Right cardiac atrium (tissue), 5 donors: Measurements from ENCODE around the gene THBS1. TPM values are rescaled to one million over a fixed set of nuclear protein-coding genes. Genes with fewer than 3 reads are reported as not detected.

Experiments
- ATAC-seq, 2 donors: fragments of 200-7000 bp; cut with Tn5 transposase; one replicate each; pipeline versions ENCODE4 v1.8.0 to v1.9.1; 2020; ENCODE audit warnings: moderate library complexity in 2 of 2, mild to moderate bottlenecking in 1 of 2
- DNase-seq, 3 donors: peaks; one replicate each; pipeline ENCODE4 v3.0.0-alpha.2; 2020
- H3K27ac ChIP-seq: one replicate; pipeline ENCODE4 v1.5.1; 2013; ENCODE audit warnings: mild to moderate bottlenecking, low read length, control low read depth, moderate library complexity
- H3K27me3 ChIP-seq: one replicate; pipeline ENCODE4 v1.6.1; 2013; ENCODE audit not compliant: control insufficient read depth, insufficient read depth
- H3K4me1 ChIP-seq: one replicate; pipeline ENCODE4 v1.6.1; 2013; ENCODE audit warnings: low read length; ENCODE audit not compliant: control insufficient read depth, insufficient read depth
- H3K4me3 ChIP-seq: one replicate; pipeline ENCODE4 v1.5.1; 2013; ENCODE audit warnings: low read length, control low read depth
- H3K9me3 ChIP-seq: one replicate; pipeline ENCODE4 v1.6.1; 2013; ENCODE audit warnings: low read length; ENCODE audit not compliant: control insufficient read depth
- WGBS: extraction: QIAGEN DNeasy Blood & Tissue Kit; methylation state at CpG from one replicate; pipeline ENCODE4 v1.1.7; 2013; 5-methylcytosine and 5-hydroxymethylcytosine counted together
- intact Hi-C, 4 donors: fragments of 100-400 bp; cut with DNase I; formaldehyde crosslinking; loops; one replicate each; pipeline versions ENCODE4 v1.11.0 to v1.14.0; 2022 to 2023
- polyA plus RNA-seq: library from polyadenylated mRNA; stranded (reverse); fragments of 200-250 nt; gene quantifications from one replicate; pipeline ENCODE4 v1.2.3, GENCODE V29; 2013
- total RNA-seq, 4 donors: library from RNA; stranded (reverse); fragmentation: NEBNext Ultra II Directional; extraction: Animal tissue kit (Norgen Biotek cat#: 25700); gene quantifications; one replicate each; pipeline ENCODE4 v1.2.1, GENCODE V29; 2021
- donor health status: healthy with polysubstance abuse.
- donor health status: DM: no; HTN: yes; CAD: no.
- donor health status: DM: no; HTN: no; CAD: no.
- donor health status: DM: no; HTN: yes; CAD: no; lungs with severe emphysema.
- donor health status: DM: yes; HTN: yes; CAD: no.

The THBS1 gene
- total and polyA plus RNA-seq, 5 donors = 31.3 to 462 (median 38.8) TPM

GRCh38 chr15:39608185-39609139 is 27.6 kb downstream of the THBS1 start:
- Histone ChIP-seq H3K9me3 (no peaks in the 10 kb centered on the region), H3K4me3 (no peak overlapping the region), H3K4me1 (no peaks in the 10 kb centered on the region), H3K27me3 (no peaks in the 10 kb centered on the region), H3K27ac (no peak overlapping the region)
- ATAC-seq (no peak), DNase-seq (no peak)
- 94% methylated on average over 2 of the region's 2 CpGs for WGBS
- intact Hi-C loops = loop anchor here in 1 of 4 donors (10.0 kb wide), 1 partner anchor 156 kb away; no protein-coding TSS in a partner anchor

DNA sequence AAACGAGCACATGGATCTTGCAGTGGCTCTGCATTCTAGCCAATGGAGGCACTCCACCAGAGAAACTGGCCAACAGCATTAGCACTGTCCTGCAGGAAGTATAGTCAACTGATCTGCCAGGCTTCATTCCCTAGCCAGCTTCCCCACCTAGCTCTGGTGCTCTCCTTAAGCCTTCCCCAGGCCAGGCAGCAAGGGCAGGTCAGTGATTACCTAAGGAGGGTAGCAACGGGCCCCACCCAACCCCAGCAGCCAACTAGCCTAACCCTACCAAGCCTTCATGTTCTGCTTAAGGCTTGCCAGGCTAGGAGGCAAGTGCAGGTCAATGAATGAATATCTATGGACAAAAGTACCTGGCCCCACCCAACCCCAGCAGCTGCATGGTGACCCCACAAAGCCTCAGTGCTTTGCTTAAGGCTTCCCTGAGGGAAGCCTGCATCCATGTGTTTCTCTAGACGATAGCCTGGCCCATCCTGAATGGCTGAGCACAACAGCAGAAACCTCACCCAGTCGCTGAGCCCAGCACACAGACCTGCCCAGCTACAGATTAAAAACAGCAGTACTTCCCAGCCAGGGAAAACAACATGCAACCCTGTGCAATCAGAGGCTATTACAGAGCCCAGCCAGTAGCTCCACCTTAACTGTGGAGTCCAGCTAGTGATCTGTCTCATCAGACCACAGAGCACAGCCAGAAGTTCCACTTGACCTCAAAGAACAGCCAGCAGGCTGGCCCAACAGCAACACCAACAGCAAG is 28.5 kb downstream of the THBS1 start:
- Histone ChIP-seq H3K9me3 (no peaks in the 10 kb centered on the region), H3K27me3 (no peaks in the 10 kb centered on the region), H3K4me3 (no peak overlapping the region), H3K4me1 (no peaks in the 10 kb centered on the region), H3K27ac (no peak overlapping the region)
- intact Hi-C loops = loop anchor here in 1 of 4 donors (10.0 kb wide), 1 partner anchor 155 kb away; no protein-coding TSS in a partner anchor
- no peak for DNase-seq
- WGBS = 83% methylated on average over 4 of the region's 4 CpGs
- no peak for ATAC-seq

- ATAC-seq = no peak
- intact Hi-C loops = no loop called here
- no peak for DNase-seq
- Histone ChIP-seq H3K4me1 (no peaks in the 10 kb centered on the region), H3K27me3 (no peaks in the 10 kb centered on the region), H3K4me3 (no peak overlapping the region), H3K9me3 (no peaks in the 10 kb centered on the region), H3K27ac (no peak overlapping the region)
Observed at GRCh38 chr15:39610665-39611064, 29.8 kb downstream of the THBS1 start.

DNA sequence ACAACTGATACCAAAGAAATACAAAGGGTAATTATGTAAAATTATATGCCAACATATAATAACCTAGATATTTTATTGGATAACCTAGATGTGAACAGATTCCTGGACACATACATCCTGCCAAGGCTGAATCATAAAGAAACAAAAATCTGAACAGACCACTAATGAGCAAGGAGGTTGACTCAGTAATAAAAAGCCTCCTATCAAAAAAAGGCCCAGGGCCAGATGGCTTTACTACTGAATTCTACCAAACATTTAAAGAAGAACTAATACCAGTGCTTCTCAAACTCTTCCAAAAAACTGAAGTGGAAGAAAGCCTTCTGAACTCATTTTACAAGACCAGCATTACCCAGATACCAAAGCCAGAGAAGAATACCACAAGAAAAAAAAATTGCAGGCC is 32.4 kb downstream of the THBS1 start:
- intact Hi-C loops = no loop called here
- Histone ChIP-seq H3K4me1 (no peaks in the 10 kb centered on the region), H3K27ac (no peak overlapping the region), H3K4me3 (no peak overlapping the region), H3K27me3 (no peaks in the 10 kb centered on the region), H3K9me3 (no peaks in the 10 kb centered on the region)
- DNase-seq = no peak
- no peak for ATAC-seq

- ATAC-seq (no peak), DNase-seq (no peak)
- Histone ChIP-seq H3K4me3 (no peak overlapping the region), H3K27ac (no peak overlapping the region), H3K9me3 (no peaks in the 10 kb centered on the region), H3K27me3 (no peaks in the 10 kb centered on the region), H3K4me1 (peaks cover 2% of the 10 kb centered on the region)
- intact Hi-C loops = no loop called here
- WGBS = 94% methylated on average over 2 of the region's 2 CpGs
Observed at GRCh38 chr15:39613861-39614260, 33.0 kb downstream of the THBS1 start.

DNA sequence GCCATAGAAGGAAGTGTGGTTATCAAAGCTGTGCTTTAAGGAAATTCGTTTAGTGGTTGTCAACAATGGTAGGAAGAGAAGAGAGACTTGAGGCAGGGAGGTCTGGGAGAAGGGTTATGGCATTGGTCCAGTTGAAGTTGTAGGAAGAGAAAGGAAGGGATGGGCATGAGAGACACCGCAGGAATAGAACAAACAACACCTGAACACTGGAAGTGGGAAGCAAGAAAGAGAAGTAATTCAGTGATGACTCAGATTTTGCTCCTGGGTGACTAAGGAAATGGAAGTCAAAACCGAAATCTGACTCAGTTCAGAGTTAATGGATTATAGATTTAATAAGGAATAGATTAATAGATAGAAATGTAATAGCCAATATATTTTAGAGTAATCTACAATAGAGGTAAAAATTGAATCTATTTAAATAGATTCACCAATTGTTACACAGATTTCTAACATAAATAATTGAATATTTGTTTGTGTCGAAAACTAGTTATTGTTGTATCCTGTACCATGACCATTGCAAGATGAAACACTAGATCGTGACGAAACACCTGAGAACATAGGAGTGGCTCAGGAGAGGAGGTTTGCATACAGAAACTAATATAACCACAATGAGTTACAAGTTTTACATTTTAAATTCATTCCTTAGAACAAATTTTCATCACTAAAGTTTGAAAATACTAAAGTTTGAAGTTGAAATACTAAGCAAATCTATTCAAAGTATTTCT is 36.0 kb downstream of the THBS1 start:
- DNase-seq = no peak
- 76% methylated on average over 6 of the region's 6 CpGs for WGBS
- no peak overlapping the region for H3K27ac ChIP-seq
- no peaks in the 10 kb centered on the region for H3K9me3 ChIP-seq
- H3K4me1 ChIP-seq = peaks cover 2% of the 10 kb centered on the region
- intact Hi-C loops = no loop called here
- H3K27me3 ChIP-seq = no peaks in the 10 kb centered on the region
- ATAC-seq = no peak
- no peak overlapping the region for H3K4me3 ChIP-seq

DNA sequence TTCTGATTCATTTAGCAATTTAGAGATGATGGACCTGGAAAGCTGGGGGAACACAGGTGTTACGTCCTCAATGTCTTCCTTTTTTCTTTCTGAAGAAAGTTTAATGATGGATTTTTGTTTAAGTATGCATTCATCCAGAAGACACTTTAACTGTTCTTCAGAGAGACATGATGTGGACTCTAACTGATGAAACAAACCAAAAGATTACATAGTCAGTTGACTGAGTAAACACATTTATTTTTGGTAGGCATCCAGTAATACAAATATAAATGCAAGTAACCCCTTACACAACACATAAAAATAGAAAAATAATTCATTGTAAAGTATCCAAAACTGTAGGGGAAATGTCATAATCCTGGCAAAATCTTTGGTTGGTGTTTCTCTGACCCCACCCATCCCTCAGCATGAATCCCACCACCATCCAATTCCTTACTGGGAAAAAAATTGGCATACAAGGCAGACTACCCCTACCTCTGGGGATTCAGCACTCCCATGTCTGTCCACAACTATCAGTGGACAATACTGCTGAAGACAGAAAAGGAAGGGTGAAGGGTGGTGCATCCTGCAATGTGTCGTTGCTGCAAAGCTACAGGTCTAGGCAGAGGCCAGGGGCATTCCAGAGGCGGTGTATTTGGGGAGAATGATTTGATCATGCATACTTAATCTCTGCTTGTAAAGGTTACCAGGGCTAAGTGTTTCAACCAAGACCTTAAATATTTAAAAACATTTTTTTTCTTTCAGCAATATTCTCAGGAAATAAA is 37.4 kb downstream of the THBS1 start:
- no peak overlapping the region for H3K27ac ChIP-seq
- no peak overlapping the region for H3K4me3 ChIP-seq
- H3K9me3 ChIP-seq = no peaks in the 10 kb centered on the region
- H3K4me1 ChIP-seq = peaks cover 2% of the 10 kb centered on the region
- WGBS = 73% methylated on average over 3 of the region's 3 CpGs
- ATAC-seq = no peak
- intact Hi-C loops = no loop called here
- H3K27me3 ChIP-seq = no peaks in the 10 kb centered on the region
- no peak for DNase-seq

GRCh38 chr15:39621210-39621609 is 40.3 kb downstream of the THBS1 start:
- ATAC-seq (no peak), DNase-seq (no peak)
- H3K27me3 ChIP-seq = no peaks in the 10 kb centered on the region
- intact Hi-C loops = no loop called here
- no peaks in the 10 kb centered on the region for H3K9me3 ChIP-seq
- 78% methylated on average over 1 of the region's 1 CpG for WGBS
- H3K27ac ChIP-seq = no peak overlapping the region
- H3K4me3 ChIP-seq = no peak overlapping the region
- H3K4me1 ChIP-seq = peaks cover 13% of the 10 kb centered on the region

DNA sequence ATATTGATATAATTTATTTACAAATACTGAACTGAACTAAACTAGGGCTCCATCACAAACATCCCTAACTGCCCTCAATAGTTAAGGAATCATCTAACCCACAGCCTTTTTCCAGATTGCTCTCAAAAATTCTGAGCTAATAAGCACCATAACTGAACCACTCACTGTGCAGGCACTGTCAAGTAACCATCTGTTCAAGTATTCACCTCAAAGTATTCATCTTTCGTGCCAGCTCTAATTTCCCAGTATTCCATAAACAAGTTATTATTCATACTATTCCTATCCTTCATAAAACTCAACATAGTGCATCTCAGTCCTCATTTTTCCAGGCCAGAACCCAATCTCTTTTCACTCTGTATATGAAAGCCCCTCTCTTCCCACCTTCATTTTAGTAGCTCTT is 41.1 kb downstream of the THBS1 start:
- Histone ChIP-seq H3K27me3 (no peaks in the 10 kb centered on the region), H3K4me3 (no peak overlapping the region), H3K4me1 (peaks cover 13% of the 10 kb centered on the region), H3K27ac (no peak overlapping the region), H3K9me3 (no peaks in the 10 kb centered on the region)
- intact Hi-C loops = no loop called here
- 79% methylated on average over 1 of the region's 1 CpG for WGBS
- DNase-seq (no peak), ATAC-seq (no peak)

- Histone ChIP-seq H3K9me3 (no peaks in the 10 kb centered on the region), H3K27ac (no peak overlapping the region), H3K4me1 (peaks cover 15% of the 10 kb centered on the region), H3K27me3 (no peaks in the 10 kb centered on the region), H3K4me3 (no peak overlapping the region)
- 92% methylated on average over 6 of the region's 6 CpGs for WGBS
- ATAC-seq (no peak), DNase-seq (no peak)
- intact Hi-C loops = no loop called here
Observed at GRCh38 chr15:39622660-39623516, 42.0 kb downstream of the THBS1 start.
